ENCODE data around the gene GOLGA6L7. TPM values are rescaled to one million over a fixed set of nuclear protein-coding genes. Genes with fewer than 3 reads are reported as not detected.

Gene GOLGA6L7
- total and polyA plus RNA-seq, 9 of the 15 experiments (the other 6 are each of a cell fraction or from before 2014, with no cell fraction given): 0.11 to 0.14 (median 0.11) TPM; not detected in 6

- TF ChIP-seq, protein P1, sequence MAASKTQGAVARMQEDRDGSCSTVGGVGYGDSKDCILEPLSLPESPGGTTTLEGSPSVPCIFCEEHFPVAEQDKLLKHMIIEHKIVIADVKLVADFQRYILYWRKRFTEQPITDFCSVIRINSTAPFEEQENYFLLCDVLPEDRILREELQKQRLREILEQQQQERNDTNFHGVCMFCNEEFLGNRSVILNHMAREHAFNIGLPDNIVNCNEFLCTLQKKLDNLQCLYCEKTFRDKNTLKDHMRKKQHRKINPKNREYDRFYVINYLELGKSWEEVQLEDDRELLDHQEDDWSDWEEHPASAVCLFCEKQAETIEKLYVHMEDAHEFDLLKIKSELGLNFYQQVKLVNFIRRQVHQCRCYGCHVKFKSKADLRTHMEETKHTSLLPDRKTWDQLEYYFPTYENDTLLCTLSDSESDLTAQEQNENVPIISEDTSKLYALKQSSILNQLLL (CRISPR knock-in tag; IDR thresholded peaks at IDR 0.05; ENCODE audit: borderline replicate concordance): no peak
- no peak for TF ChIP-seq CLOCK (CRISPR knock-in tag; IDR thresholded peaks at IDR 0.05; ENCODE audit: borderline replicate concordance)
- no peak for TF ChIP-seq SNIP1 (IDR thresholded peaks at IDR 0.05; ENCODE audit: low read depth)
- TF ChIP-seq, protein P2, sequence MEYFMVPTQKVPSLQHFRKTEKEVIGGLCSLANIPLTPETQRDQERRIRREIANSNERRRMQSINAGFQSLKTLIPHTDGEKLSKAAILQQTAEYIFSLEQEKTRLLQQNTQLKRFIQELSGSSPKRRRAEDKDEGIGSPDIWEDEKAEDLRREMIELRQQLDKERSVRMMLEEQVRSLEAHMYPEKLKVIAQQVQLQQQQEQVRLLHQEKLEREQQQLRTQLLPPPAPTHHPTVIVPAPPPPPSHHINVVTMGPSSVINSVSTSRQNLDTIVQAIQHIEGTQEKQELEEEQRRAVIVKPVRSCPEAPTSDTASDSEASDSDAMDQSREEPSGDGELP (CRISPR knock-in tag; IDR thresholded peaks at IDR 0.05; ENCODE audit: borderline replicate concordance): no peak
Measured at GRCh38 chr15:28880680-28881079, 32.2 kb upstream of the GOLGA6L7 start (continued).

GRCh38 chr15:28879551-28879950 is 31.1 kb upstream of the GOLGA6L7 start:
- H3K4me1 ChIP-seq (replicated peaks in 1 of 2; ENCODE audit: control insufficient read depth in 2 of 2, insufficient read depth in 2 of 2, low read length in 2 of 2): peaks cover 0 to 8% of the 10 kb centered on the region in 2 experiments; a peak in 2 of 5 replicates
- no TSS peak for BruUV-seq (replicated peaks)
- H3K36me3 ChIP-seq (ENCODE audit: control insufficient read depth, insufficient read depth, low read length): no peaks in the 10 kb centered on the region
- H3K4me3 ChIP-seq: no peak overlapping the region
- no peak overlapping the region for H3K27ac ChIP-seq (ENCODE audit: extremely low read depth, low read depth, low read length)
- in situ Hi-C loops (cut with MboI) (no loop called here), intact Hi-C loops (cut with micrococcal nuclease) (no loop called here)
- no peaks in the 10 kb centered on the region for H3K27me3 ChIP-seq (ENCODE audit: control insufficient read depth in 2 of 2, insufficient read depth in 2 of 2, low read length in 2 of 2)
- ChIA-PET CTCF (ENCODE audit: low intra/inter-chr PET ratio) (no interaction called here), POLR2A (interaction anchor here (1.2 to 2.2 kb wide), 2 partner anchors 11 to 32 kb away, joined by 3 to 6 read pairs; no protein-coding TSS in a partner anchor)
- H3K9ac ChIP-seq (ENCODE audit: insufficient read depth in 1 of 2, low read depth in 2 of 2, low read length in 2 of 2): 0 out of 4 replicates have a peak overlapping the region, but pooled peaks of 1 of the 2 experiments have one; percentile 50
- DNase-seq (ENCODE audit: extremely low read depth in 1 of 4, low spot score in 3 of 4) (no peak), FAIRE-seq (no peak), ATAC-seq (no peak)
- 61% methylated on average over 6 of the region's 9 CpGs for WGBS (ENCODE audit: insufficient coverage, low coverage, missing lambda C conversion rate)
- no peaks in the 10 kb centered on the region for H4K20me1 ChIP-seq (replicated peaks; ENCODE audit: control insufficient read depth, insufficient read depth, low read length)
- H3K79me2 ChIP-seq (ENCODE audit: control insufficient read depth, insufficient read depth, low read length): no peaks in the 10 kb centered on the region
- H3K9me1 ChIP-seq (ENCODE audit: control insufficient read depth, insufficient read depth, low read length): no peaks in the 10 kb centered on the region
- no peak overlapping the region for H3K4me2 ChIP-seq (ENCODE audit: insufficient read depth, low read length)
- H3K9me3 ChIP-seq (replicated peaks; ENCODE audit: control insufficient read depth, insufficient read depth, low read depth, low read length): no peaks in the 10 kb centered on the region
- no peak overlapping the region for H2AFZ ChIP-seq (ENCODE audit: low read depth, low read length)
- TF ChIP-seq ARHGAP35 (IDR thresholded peaks at IDR 0.05; ENCODE audit: partially characterized antibody) (no peak), SMC3 (conservative IDR thresholded peaks at IDR 0.05; ENCODE audit: insufficient read depth, low read depth, low read length) (no peak), CHD2 (IDR thresholded peaks at IDR 0.05; ENCODE audit: low read depth, low read length) (no peak), FOXK1 (CRISPR knock-in tag; IDR thresholded peaks at IDR 0.05; ENCODE audit: borderline replicate concordance) (no peak), CSDE1 (IDR thresholded peaks at IDR 0.05) (no peak), KLF6 (CRISPR knock-in tag; IDR thresholded peaks at IDR 0.05; ENCODE audit: borderline replicate concordance) (no peak), ETV6 (IDR thresholded peaks at IDR 0.05; ENCODE audit: borderline replicate concordance in 1 of 2, low read depth in 2 of 2, low read length in 1 of 2) (no peak), ETV6 (CRISPR knock-in tag; IDR thresholded peaks at IDR 0.05; ENCODE audit: borderline replicate concordance) (no peak)
- TF ChIP-seq, protein P3, sequence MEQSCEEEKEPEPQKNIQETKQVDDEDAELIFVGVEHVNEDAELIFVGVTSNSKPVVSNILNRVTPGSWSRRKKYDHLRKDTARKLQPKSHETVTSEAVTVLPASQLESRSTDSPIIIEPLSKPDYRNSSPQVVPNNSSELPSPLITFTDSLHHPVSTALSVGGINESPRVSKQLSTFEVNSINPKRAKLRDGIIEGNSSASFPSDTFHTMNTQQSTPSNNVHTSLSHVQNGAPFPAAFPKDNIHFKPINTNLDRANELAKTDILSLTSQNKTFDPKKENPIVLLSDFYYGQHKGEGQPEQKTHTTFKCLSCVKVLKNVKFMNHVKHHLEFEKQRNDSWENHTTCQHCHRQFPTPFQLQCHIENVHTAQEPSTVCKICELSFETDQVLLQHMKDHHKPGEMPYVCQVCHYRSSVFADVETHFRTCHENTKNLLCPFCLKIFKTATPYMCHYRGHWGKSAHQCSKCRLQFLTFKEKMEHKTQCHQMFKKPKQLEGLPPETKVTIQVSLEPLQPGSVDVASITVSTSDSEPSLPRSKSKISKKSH (CRISPR knock-in tag; IDR thresholded peaks at IDR 0.05): no peak

Data from K562 (cell line).